Spleen (tissue), 7 donors: ENCODE results near the gene TCERG1.

Source experiments
- CTCF ChIP-seq, 11 experiments: fragments of 200-600 bp in 7 of 11; fragments of 450-650 bp in 4 of 11; sonication (generic) in 4 of 11; IDR thresholded peaks in 8 of 11; conservative IDR thresholded peaks in 3 of 11; 1 replicate in 7 of 11; 2 replicates in 4 of 11; pipeline versions ENCODE4 v1.4.0 to v1.8.0; 2016 to 2021; ENCODE audit warnings: antibody characterized with exemption in 11 of 11, inconsistent platforms in 4 of 11, mild to moderate bottlenecking in 1 of 11
- POLR2A ChIP-seq, 3 donors: fragments of 450-650 bp; IDR thresholded peaks; one replicate each; pipeline ENCODE4 v1.5.1; 2017; ENCODE audit warnings: antibody characterized with exemption in 3 of 3, mild to moderate bottlenecking in 1 of 3
- donor health status: DM: no; HTN: no; CAD: no; lungs with moderate emphysema.
- donor health status: DM: no; HTN: no; CAD: no.
- donor health status: DM: no; HTN: no; CAD: no.

GRCh38 chr5:146457431-146457830 lies 10.3 kb downstream of the TCERG1 start:
- TF ChIP-seq CTCF (IDR thresholded peaks at IDR 0.05 in 8 of 11, conservative IDR thresholded peaks at IDR 0.05 in 3 of 11) (no peak), POLR2A (IDR thresholded peaks at IDR 0.05) (no peak)
